Measurements from ENCODE around the gene GAB2.
"Not testable (repeated sequence)": the region's sequence is repeated elsewhere in the genome, so short reads cannot be mapped to it uniquely, and the experiment has no call there.

Gene GAB2

GRCh38 chr11:78299000-78299710 is 118.5 kb downstream of the GAB2 start:
- no peak for DNase-seq

- no peak for DNase-seq
Measured at GRCh38 chr11:78298291-78298771, 119.3 kb downstream of the GAB2 start.

- DNase-seq, result no peak
Measured at GRCh38 chr11:78295991-78296930, 121.4 kb downstream of the GAB2 start.

DNA sequence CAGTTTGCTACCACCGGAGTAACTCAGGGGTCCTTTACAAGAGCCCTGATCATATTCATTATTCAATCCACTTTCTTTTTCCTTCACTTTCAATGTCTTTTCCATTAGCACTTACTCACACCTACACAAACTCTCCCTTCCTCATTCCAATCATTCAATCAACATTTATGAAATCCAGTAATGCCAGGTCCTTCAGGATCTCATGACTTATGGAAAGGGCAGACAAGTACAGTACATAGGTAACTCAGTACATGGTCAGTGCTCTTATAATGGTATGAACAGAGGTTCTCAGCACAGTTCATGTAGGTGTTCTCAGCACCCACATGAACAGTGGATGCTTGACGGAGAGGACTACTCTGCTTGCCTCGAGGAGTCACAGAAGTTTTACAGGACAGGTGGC is 122.3 kb downstream of the GAB2 start:
- DNase-seq, result no peak

DNA sequence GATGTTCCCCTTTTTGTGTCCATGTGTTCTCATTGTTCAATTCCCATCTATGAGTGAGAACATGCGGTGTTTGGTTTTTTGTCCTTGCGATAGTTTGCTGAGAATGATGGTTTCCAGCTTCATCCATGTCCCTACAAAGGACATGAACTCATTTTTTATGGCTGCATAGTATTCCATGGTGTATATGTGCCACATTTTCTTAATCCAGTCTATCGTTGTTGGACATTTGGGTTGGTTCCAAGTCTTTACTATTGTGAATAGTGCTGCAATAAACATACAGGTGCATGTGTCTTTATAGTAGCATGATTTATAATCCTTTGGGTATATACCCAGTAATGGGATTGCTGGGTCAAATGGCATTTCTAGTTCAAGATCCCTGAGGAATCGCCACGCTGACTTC is 123.5 kb downstream of the GAB2 start:
- not testable (repeated sequence) for DNase-seq

DNA sequence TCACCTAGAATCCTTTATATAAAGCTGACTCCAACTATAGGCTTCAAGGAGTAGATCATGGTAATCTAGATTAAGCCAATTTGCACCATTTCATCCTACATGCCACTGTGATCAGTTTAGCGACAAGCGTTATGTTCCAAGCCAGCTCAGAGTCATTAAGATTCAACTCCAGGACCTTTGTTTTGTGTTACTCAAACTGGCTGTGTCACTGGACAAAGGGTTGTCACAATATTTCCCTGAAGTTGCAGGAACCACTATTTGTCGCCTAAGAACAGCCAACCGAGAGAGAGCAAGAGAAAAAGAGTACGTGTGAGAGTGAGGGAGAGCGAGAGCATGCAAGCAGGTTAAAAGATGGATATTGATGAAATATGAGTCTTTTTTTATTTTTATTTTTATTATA is 124.1 kb downstream of the GAB2 start:
- DNase-seq, result no peak

GRCh38 chr11:78292109-78292803 is 125.4 kb downstream of the GAB2 start:
- DNase-seq, result no peak

DNA sequence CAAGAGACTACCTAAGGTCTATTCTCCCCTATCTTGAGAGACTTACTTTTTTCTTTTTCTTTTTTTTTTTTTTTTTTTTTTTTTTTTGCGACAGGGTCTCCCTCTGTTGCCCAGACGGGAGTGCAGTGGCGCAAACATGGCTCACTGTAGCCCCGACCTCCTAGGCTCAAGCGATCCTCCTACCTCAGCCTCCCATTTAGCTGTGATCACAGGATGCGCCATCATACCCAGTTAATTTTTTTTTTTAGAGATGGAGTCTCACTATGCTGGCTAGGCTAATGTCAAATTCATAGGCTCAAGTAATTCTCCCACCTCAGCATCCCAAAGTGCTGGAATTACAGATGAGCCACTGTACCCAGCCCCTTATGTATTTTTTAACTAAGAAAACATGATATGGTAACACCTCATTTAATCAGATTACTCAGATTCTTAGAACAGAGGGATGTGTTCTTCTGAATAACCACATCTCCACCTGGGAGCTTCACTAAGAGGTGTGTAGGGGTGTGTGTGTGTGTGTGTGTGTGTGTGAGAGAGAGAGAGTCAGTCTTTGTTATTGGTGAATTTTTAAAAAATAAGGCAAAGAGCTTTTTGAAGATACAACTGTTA is 126.0 kb downstream of the GAB2 start:
- no peak for DNase-seq

- DNase-seq, result no peak
Measured at GRCh38 chr11:78290293-78291176, 127.1 kb downstream of the GAB2 start.

- DNase-seq, result no peak
Measured at GRCh38 chr11:78289552-78290292, 127.9 kb downstream of the GAB2 start.

DNA sequence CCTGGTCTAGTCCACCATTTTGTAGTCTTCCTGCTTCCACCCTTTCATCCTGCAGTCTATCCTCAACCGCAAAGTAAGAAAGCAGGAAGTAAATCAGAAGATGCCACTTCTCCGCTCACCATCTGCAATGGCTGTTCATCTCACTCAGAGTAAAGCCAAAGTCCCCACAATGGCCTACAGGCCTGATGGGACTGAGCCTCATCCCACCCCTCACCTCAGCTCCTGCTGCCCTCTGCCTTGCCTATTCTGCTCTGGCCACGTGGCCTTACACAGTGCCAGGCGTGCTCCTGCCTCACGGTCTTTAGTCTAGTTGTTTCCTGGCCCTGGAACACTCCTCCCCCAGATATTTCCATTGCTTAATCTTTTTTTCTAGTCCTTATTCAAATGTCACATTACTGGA is 133.4 kb downstream of the GAB2 start:
- DNase-seq, result no peak

DNA sequence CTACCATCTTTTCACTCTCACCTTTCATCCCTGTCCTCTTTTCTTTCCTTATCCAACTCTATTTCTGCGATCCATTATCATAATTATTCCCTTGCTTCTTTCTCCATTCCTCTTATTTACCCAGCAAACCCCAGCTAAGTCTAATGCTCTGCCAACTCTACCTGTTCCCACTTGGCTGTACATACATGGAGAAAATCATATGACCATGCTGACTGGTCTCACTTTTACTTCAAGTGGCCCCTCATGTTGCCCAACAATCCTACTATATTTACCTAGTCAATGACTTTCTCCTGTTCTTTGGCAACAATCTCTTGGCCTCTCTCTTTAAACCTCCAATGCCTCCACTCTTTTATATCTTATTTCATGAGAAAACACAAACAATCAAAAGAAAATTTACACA is 134.8 kb downstream of the GAB2 start:
- no peak for DNase-seq

- DNase-seq, result no peak
Measured at GRCh38 chr11:78281511-78281910, 136.1 kb downstream of the GAB2 start.

- DNase-seq, result no peak
Measured at GRCh38 chr11:78277314-78277994, 140.2 kb downstream of the GAB2 start.

DNA sequence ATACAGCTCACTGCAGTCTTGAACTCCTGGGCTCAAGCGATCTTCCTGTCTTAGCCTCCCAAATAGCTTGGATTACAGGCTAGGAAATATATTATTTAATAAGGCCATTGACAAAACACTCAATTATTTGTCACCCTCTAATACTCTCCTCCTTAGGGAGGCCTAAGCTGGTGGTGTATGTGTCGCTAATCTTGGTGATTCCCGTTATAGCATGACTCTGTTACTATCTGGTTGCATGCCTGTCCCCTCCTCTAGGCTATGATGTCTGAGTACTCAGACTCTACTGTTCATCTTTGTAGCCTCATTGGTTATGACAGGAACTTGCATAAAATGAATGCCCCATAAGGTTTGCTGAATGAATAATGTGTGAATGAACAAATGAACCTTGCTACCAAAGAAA is 141.3 kb downstream of the GAB2 start:
- no peak for DNase-seq

DNA sequence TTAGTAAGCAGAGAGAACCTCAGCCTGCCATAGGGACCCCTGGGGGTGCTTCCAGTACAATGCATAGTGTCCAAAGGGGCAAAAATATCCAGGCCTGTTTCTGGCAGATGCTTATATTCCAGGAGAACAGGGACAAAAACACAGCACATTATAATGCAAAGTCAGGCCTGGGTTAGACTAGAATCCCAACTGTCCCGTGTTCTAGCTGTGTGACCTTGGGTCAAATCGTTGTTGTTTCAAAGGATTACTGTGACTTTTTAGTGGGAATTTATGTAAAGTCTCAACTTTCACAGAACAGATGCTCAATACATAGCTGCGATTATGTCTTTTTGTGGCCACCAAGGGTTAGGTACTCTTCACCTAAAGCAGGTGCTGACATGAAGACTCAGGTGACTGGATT is 142.9 kb downstream of the GAB2 start:
- DNase-seq, result no peak

DNA sequence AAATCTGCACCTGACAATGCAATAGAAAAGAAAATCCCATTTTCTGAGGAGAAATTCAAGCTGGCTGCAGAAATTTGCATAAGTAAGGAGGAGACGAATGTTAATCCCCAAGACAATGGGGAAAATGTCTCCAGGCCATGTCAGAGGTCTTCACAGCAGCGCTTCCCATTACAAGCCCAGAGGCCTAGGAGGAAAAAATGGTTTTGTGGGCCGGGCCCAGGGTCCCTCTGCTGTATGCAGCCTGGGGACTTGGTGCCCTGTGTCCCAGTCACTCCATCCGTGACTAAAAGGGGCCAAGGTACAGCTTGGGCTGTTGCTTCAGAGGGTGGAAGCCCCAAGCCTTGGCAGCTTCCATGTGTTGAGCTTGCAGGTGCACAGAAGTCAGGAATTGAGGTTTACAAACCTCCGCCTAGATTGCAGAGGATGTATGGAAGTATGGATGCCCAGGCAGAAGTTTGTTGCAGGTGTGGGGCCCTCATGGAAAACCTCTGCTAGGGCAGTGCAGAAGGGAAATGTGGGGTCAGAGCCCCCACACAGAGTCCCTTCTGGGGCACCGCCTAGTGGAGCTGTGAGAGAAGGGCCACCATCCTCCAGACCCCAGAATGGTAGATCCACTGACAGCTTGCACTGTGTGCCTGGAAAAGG is 144.9 kb downstream of the GAB2 start:
- DNase-seq, result not testable (repeated sequence)

- DNase-seq, result not testable (repeated sequence)
Measured at GRCh38 chr11:78271801-78272200, 145.8 kb downstream of the GAB2 start.

GRCh38 chr11:78270971-78271370 is 146.6 kb downstream of the GAB2 start:
- DNase-seq, result no peak

DNA sequence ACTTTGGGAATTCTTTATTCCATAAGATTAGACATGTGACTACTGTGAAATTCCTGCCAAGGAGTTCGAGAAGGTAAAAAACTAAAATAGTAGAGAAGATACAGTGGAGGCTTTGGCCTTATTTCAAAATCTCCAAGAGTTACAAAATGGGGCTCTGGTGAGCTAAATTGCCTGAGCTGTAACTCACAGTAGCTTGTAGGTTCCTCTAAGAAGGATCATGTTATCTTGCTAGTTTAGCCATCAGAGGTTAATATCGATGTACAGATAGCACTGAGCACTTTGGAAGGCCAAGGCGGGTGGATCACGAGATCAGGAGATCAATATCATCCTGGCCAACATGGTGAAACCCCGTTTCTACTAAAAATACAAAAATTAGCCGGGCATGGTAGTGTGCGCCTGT is 147.8 kb downstream of the GAB2 start:
- DNase-seq, result no peak
